HCT116 (cell line): ENCODE measurements around the gene PTTG1IP.

ENCODE experiments used
- CTCF ChIP-seq, 3 experiments: fragments of 200-600 bp in 1 of 3; sonication (generic) in 1 of 3; IDR thresholded peaks in 2 of 3; conservative IDR thresholded peaks in 1 of 3; 2 replicates each; pipeline ENCODE4 v1.5.1; 2012 to 2017; ENCODE audit warnings: low read depth in 2 of 3, low read length in 2 of 3, antibody characterized with exemption in 1 of 3, borderline replicate concordance in 1 of 3, control low read depth in 1 of 3, mild to moderate bottlenecking in 1 of 3, mixed read lengths in 1 of 3, mixed run types in 1 of 3, moderate library complexity in 1 of 3; ENCODE audit not compliant: insufficient read depth in 1 of 3
- EZH2phosphoT487 ChIP-seq: fragments of 200-600 bp; IDR thresholded peaks from 2 replicates; pipeline ENCODE4 v1.6.1; 2018; ENCODE audit warnings: antibody characterized with exemption, borderline replicate concordance
- POLR2AphosphoS5 ChIP-seq: IDR thresholded peaks from 2 replicates; pipeline ENCODE4 v1.6.1; 2011; ENCODE audit warnings: mild to moderate bottlenecking, low read depth, low read length, moderate library complexity
- ZNF274 ChIP-seq: fragments of 200-500 bp; sonication (Bioruptor generic); IDR thresholded peaks from 2 replicates; pipeline ENCODE4 v1.6.1; 2014; ENCODE audit warnings: mild to moderate bottlenecking, low read depth, low read length, inconsistent platforms

- TF ChIP-seq CTCF (IDR thresholded peaks at IDR 0.05 in 2 of 3, conservative IDR thresholded peaks at IDR 0.05 in 1 of 3; ENCODE audit: borderline replicate concordance in 1 of 3, insufficient read depth in 1 of 3, low read depth in 2 of 3, low read length in 2 of 3) (no peak), POLR2AphosphoS5 (no peak), EZH2phosphoT487 (no peak), ZNF274 (no peak)
Measured at GRCh38 chr21:44884097-44884496, 10.6 kb upstream of the PTTG1IP start.
